Measurements from ENCODE around the gene SFI1. TPM values are rescaled to one million over a fixed set of nuclear protein-coding genes. Genes with fewer than 3 reads are reported as not detected.

Gene SFI1
- total and polyA plus RNA-seq, 10 donors: 36.7 to 110 (median 85.2) TPM

GRCh38 chr22:31567702-31568101 lies 71.4 kb downstream of the SFI1 start:
- no peak overlapping the region for H3K27ac ChIP-seq
- TF ChIP-seq POLR2AphosphoS5 (IDR thresholded peaks at IDR 0.05): no peak
- no peak for TF ChIP-seq CTCF (IDR thresholded peaks at IDR 0.05 in 8 of 11, conservative IDR thresholded peaks at IDR 0.05 in 3 of 11)
- no peak for TF ChIP-seq POLR2A (IDR thresholded peaks at IDR 0.05)
- intact Hi-C loops (cut with DNase I; ENCODE audit: low total_unique reads): no loop called here
- H3K4me3 ChIP-seq: no peak overlapping the region
- no peaks in the 10 kb centered on the region for H3K9me3 ChIP-seq
- WGBS, 5 donors: 86 to 91% (median 88%) methylated on average over 2 of the region's 2 CpGs
- H3K4me1 ChIP-seq: peaks cover 0 to 7% (median 0%) of the 10 kb centered on the region in 6 donors
- H3K27me3 ChIP-seq (replicated peaks in 1 of 7): no peaks in the 10 kb centered on the region
- no peak for DNase-seq
- H3K36me3 ChIP-seq: peaks cover 0 to 76% (median 16%) of the 10 kb centered on the region in 6 donors

GRCh38 chr22:31569126-31569525 lies 72.8 kb downstream of the SFI1 start:
- no peak for TF ChIP-seq POLR2A (IDR thresholded peaks at IDR 0.05)
- TF ChIP-seq POLR2AphosphoS5 (IDR thresholded peaks at IDR 0.05): no peak
- no peak for TF ChIP-seq CTCF (IDR thresholded peaks at IDR 0.05 in 8 of 11, conservative IDR thresholded peaks at IDR 0.05 in 3 of 11)
- 64 to 88% (median 73%) methylated on average over 1 of the region's 1 CpG for WGBS, 5 donors
- no peak overlapping the region for H3K4me3 ChIP-seq

GRCh38 chr22:31572939-31573338 lies 76.6 kb downstream of the SFI1 start:
- 82 to 89% (median 86%) methylated on average over 5 of the region's 5 CpGs for WGBS, 5 donors
- no peak for TF ChIP-seq CTCF (IDR thresholded peaks at IDR 0.05 in 8 of 11, conservative IDR thresholded peaks at IDR 0.05 in 3 of 11)
- no peak for TF ChIP-seq POLR2A (IDR thresholded peaks at IDR 0.05)
- no peak for TF ChIP-seq POLR2AphosphoS5 (IDR thresholded peaks at IDR 0.05)
- H3K4me1 ChIP-seq: peaks cover 0 to 7% (median 0%) of the 10 kb centered on the region in 6 donors
- H3K4me3 ChIP-seq: no peak overlapping the region
- no peak overlapping the region for H3K27ac ChIP-seq
- H3K27me3 ChIP-seq (replicated peaks in 1 of 7): no peaks in the 10 kb centered on the region
- no peak for DNase-seq
- intact Hi-C loops (cut with DNase I; ENCODE audit: low total_unique reads): loop anchor here (5.0 kb wide), 1 partner anchor 44 kb away; no protein-coding TSS in a partner anchor
- H3K9me3 ChIP-seq: no peaks in the 10 kb centered on the region
- peaks cover 0 to 86% (median 43%) of the 10 kb centered on the region in 6 donors for H3K36me3 ChIP-seq

More at GRCh38 chr22:31569126-31569525, 72.8 kb downstream of the SFI1 start:
- Histone ChIP-seq H3K4me1 (peaks cover 0 to 7% (median 0%) of the 10 kb centered on the region in 6 donors), H3K36me3 (peaks cover 0 to 76% (median 25%) of the 10 kb centered on the region in 6 donors), H3K9me3 (no peaks in the 10 kb centered on the region), H3K27ac (no peak overlapping the region), H3K27me3 (replicated peaks in 1 of 7) (no peaks in the 10 kb centered on the region)
- intact Hi-C loops (cut with DNase I; ENCODE audit: low total_unique reads): no loop called here
- DNase-seq: no peak

GRCh38 chr22:31574055-31574670 lies 77.8 kb downstream of the SFI1 start:
- no peaks in the 10 kb centered on the region for H3K27me3 ChIP-seq (replicated peaks in 1 of 7)
- no peak for TF ChIP-seq POLR2A (IDR thresholded peaks at IDR 0.05)
- TF ChIP-seq POLR2AphosphoS5 (IDR thresholded peaks at IDR 0.05): no peak
- no peak for TF ChIP-seq CTCF (IDR thresholded peaks at IDR 0.05 in 8 of 11, conservative IDR thresholded peaks at IDR 0.05 in 3 of 11)
- peaks cover 0 to 3% (median 0%) of the 10 kb centered on the region in 6 donors for H3K4me1 ChIP-seq
- H3K4me3 ChIP-seq: no peak overlapping the region
- intact Hi-C loops (cut with DNase I; ENCODE audit: low total_unique reads): loop anchor here (5.0 kb wide), 1 partner anchor 43 kb away; no protein-coding TSS in a partner anchor
- DNase-seq: no peak
- H3K9me3 ChIP-seq: no peaks in the 10 kb centered on the region
- 87 to 92% (median 90%) methylated on average over 3 of the region's 3 CpGs for WGBS, 5 donors
- H3K27ac ChIP-seq: no peak overlapping the region
- peaks cover 0 to 99% (median 50%) of the 10 kb centered on the region in 6 donors for H3K36me3 ChIP-seq
